Endothelial cell of umbilical vein (primary cell): ENCODE data around the gene COMMD9. TPM values are rescaled to one million over a fixed set of nuclear protein-coding genes. Genes with fewer than 3 reads are reported as not detected.

Source experiments
- BruUV-seq: library from RNA; stranded (reverse); fragments of 400-500 nt; replicated peaks from 2 replicates; lab custom pipeline; 2021; lab: Mats Ljungman, UMichigan
- CTCF ChIA-PET: fragments of 300-600, 350-600 bp; sonication (Branson Sonifier 250); formaldehyde crosslinking; loops from one replicate; lab custom pipeline; 2021; ENCODE audit warnings: antibody characterized with exemption, inconsistent platforms; lab: Charles Lee
- POLR2A ChIA-PET: fragments of 300-600, 350-600 bp; sonication (Branson Sonifier 250); formaldehyde crosslinking; loops from one replicate; lab custom pipeline; 2021; ENCODE audit warnings: antibody characterized with exemption, inconsistent platforms; lab: Charles Lee
- DNase-seq: peaks from one replicate; pipeline ENCODE4 v3.0.0-alpha.2; 2011; ENCODE audit warnings: low read depth, low spot score
- FAIRE-seq: peaks from 2 replicates; lab custom pipeline; 2011; peaks lifted over from hg19 to GRCh38; lab: Jason Lieb, UNC
- H2AFZ ChIP-seq: 2 replicates; pipeline ENCODE4 v1.6.0; 2012; ENCODE audit warnings: low read depth, low read length, control low read depth, inconsistent platforms
- H3K27ac ChIP-seq: 2 replicates; pipeline ENCODE4 v1.5.1; 2011; ENCODE audit warnings: low read depth, mild to moderate bottlenecking, control low read depth, low read length, moderate library complexity; ENCODE audit not compliant: insufficient read depth
- H3K27me3 ChIP-seq, 2 experiments: 2 replicates each; pipeline versions ENCODE4 v1.6.0 to v1.6.1; 2011; ENCODE audit warnings: low read length in 2 of 2, mixed read lengths in 1 of 2; ENCODE audit not compliant: control insufficient read depth in 2 of 2, insufficient read depth in 2 of 2
- H3K36me3 ChIP-seq, 2 experiments: 2 replicates in 1 of 2; 3 replicates in 1 of 2; pipeline ENCODE4 v1.5.1; 2011; ENCODE audit warnings: low read length in 2 of 2, mild to moderate bottlenecking in 1 of 2, moderate library complexity in 1 of 2; ENCODE audit not compliant: control insufficient read depth in 2 of 2, insufficient read depth in 2 of 2; ENCODE audit errors: extremely low read depth in 1 of 2
- H3K4me1 ChIP-seq: 3 replicates; pipeline ENCODE4 v1.5.1; 2011; ENCODE audit warnings: mild to moderate bottlenecking, low read length; ENCODE audit not compliant: control insufficient read depth, insufficient read depth; ENCODE audit errors: extremely low read depth
- H3K4me2 ChIP-seq: 2 replicates; pipeline ENCODE4 v1.6.1; 2011; ENCODE audit warnings: low read length, control low read depth, mixed read lengths; ENCODE audit not compliant: insufficient read depth
- H3K4me3 ChIP-seq, 3 experiments: fragments of 200-600 bp in 1 of 3; sonication (generic), shearing (Covaris generic) in 1 of 3; replicated peaks in 1 of 3; 2 replicates each; pipeline ENCODE4 v1.5.1; 2011 to 2016; ENCODE audit warnings: control low read depth in 3 of 3, low read length in 3 of 3, mild to moderate bottlenecking in 2 of 3, inconsistent platforms in 1 of 3, low read depth in 1 of 3, moderate library complexity in 1 of 3; ENCODE audit not compliant: insufficient read depth in 1 of 3
- H3K79me2 ChIP-seq: 2 replicates; pipeline ENCODE4 v1.6.0; 2012; ENCODE audit warnings: low read length, inconsistent platforms; ENCODE audit not compliant: control insufficient read depth, insufficient read depth
- H3K9ac ChIP-seq: replicated peaks from 2 replicates; pipeline ENCODE3; 2011; ENCODE audit warnings: low read length, control low read depth; ENCODE audit not compliant: insufficient read depth; ENCODE audit errors: extremely low read depth
- H3K9me1 ChIP-seq: replicated peaks from 3 replicates; pipeline ENCODE4 v1.6.0; 2011; ENCODE audit warnings: mild to moderate bottlenecking, low read length; ENCODE audit not compliant: control insufficient read depth, insufficient read depth; ENCODE audit errors: extremely low read depth
- H3K9me3 ChIP-seq: replicated peaks from 2 replicates; pipeline ENCODE4 v1.5.1; 2012; ENCODE audit warnings: low read length, inconsistent platforms; ENCODE audit not compliant: control insufficient read depth, insufficient read depth
- H4K20me1 ChIP-seq: replicated peaks from 2 replicates; pipeline ENCODE3; 2011; ENCODE audit warnings: mild to moderate bottlenecking, low read length; ENCODE audit not compliant: control insufficient read depth, insufficient read depth; ENCODE audit errors: extremely low read depth
- EZH2 ChIP-seq: IDR thresholded peaks from 2 replicates; pipeline ENCODE4 v1.6.1; 2012; ENCODE audit warnings: borderline replicate concordance, low read depth, mild to moderate bottlenecking, moderate library complexity, low read length, inconsistent platforms; ENCODE audit not compliant: severe bottlenecking
- FOS ChIP-seq: IDR thresholded peaks from 2 replicates; pipeline ENCODE4 v1.6.1; 2011; ENCODE audit warnings: mild to moderate bottlenecking, low read length, moderate library complexity, borderline replicate concordance; ENCODE audit not compliant: insufficient read depth
- GATA2 ChIP-seq: IDR thresholded peaks from 2 replicates; pipeline ENCODE4 v1.7.0; 2011; ENCODE audit warnings: low read depth, mild to moderate bottlenecking, moderate library complexity, mixed read lengths, low read length; ENCODE audit not compliant: insufficient read length, insufficient read depth
- JUN ChIP-seq: IDR thresholded peaks from 2 replicates; pipeline ENCODE4 v1.6.1; 2011; ENCODE audit warnings: borderline replicate concordance, low read depth; ENCODE audit not compliant: insufficient read length, insufficient read depth
- MYC ChIP-seq: IDR thresholded peaks from one replicate; pipeline ENCODE4 v1.6.1; 2011; ENCODE audit warnings: mild to moderate bottlenecking, low read depth, low read length
- POLR2A ChIP-seq: IDR thresholded peaks from 2 replicates; pipeline ENCODE4 v1.6.1; 2012; ENCODE audit warnings: low read depth, mild to moderate bottlenecking, control low read depth, low read length
- POLR2AphosphoS5 ChIP-seq: IDR thresholded peaks from 2 replicates; pipeline ENCODE4 v1.6.1; 2012; ENCODE audit warnings: low read depth, mild to moderate bottlenecking, control low read depth, low read length, moderate library complexity; ENCODE audit not compliant: insufficient read depth
- dilution Hi-C: fragments of 300-500 bp; cut with MboI; formaldehyde crosslinking; loops from one replicate; pipeline ENCODE4 v1.15.0; 2019; ENCODE audit warnings: low sequenced_read_pairs; ENCODE audit not compliant: extremely low pct_ligation_motif_present
- intact Hi-C: fragments of 100-400 bp; cut with micrococcal nuclease; formaldehyde crosslinking; loops from one replicate; pipeline ENCODE4 v1.10.0; 2022
- polyA plus RNA-seq, 4 experiments: library from polyadenylated mRNA; depleted of rRNA in 3 of 4; stranded (reverse) in 3 of 4; unstranded in 1 of 4; fragments of >200 nt; gene quantifications; 2 replicates each; pipeline versions ENCODE4 v1.2.1 to v1.2.3, GENCODE V29; 2011 to 2012; ENCODE audit warnings: missing spikeins in 1 of 4
- total RNA-seq: library from RNA; stranded (reverse); gene quantifications from 2 replicates; pipeline ENCODE4 v1.2.3, GENCODE V29; 2021
- TF ChIP-seq, protein P1 (sequence below), 2 donors: IDR thresholded peaks; 1 replicate in 1 of 2; 2 replicates in 1 of 2; pipeline ENCODE4 v1.5.1; 2011; ENCODE audit warnings: low read length in 2 of 2, mild to moderate bottlenecking in 2 of 2, moderate library complexity in 2 of 2, control low read depth in 1 of 2, inconsistent platforms in 1 of 2, low read depth in 1 of 2; ENCODE audit not compliant: insufficient read depth in 1 of 2; ENCODE audit errors: extremely low read depth in 1 of 2
- TF ChIP-seq, protein P2 (sequence below): IDR thresholded peaks from 2 replicates; pipeline ENCODE4 v1.6.1; 2011; ENCODE audit not compliant: insufficient read depth, insufficient read length

COMMD9 gene
- total and polyA plus RNA-seq, 2 donors (not counting 3 experiments of a cell fraction or from before 2014, with no cell fraction given), result 65.1 to 78.9 TPM

DNA sequence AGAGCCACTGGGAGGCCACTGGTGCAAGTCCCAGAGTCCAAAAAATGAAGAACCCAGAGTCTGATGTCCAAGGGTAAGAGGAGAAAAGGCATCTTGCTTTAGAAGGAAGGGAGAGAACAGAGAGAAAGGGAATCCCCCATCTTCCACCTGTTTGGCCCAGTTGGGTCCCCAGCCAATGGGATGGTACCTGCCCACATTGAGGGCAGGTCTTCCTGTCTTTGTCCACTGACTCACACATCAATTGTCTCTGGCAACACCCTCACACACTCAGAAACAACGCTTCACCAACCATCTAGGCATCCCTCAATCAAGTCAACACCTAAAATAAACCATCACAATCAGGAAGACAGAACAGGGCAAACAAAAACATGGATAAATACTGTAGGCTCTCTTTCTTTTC lies 6.3 kb downstream of the COMMD9 start:
- BruUV-seq, result no TSS peak
- no peak for DNase-seq
- dilution Hi-C loops (no loop called here), intact Hi-C loops (no loop called here)
- H3K4me2 ChIP-seq, result no peak overlapping the region
- H3K9me1 ChIP-seq, result no peaks in the 10 kb centered on the region
- no peak for TF ChIP-seq GATA2
- no peak for TF ChIP-seq POLR2A
- no peak for TF ChIP-seq JUN
- CTCF ChIA-PET, result interaction anchor here (1.6 kb wide), 1 partner anchor 196 kb away, joined by 6 read pairs; no protein-coding TSS in a partner anchor
- no peaks in the 10 kb centered on the region for H3K9me3 ChIP-seq
- no peak overlapping the region for H3K27ac ChIP-seq
- H3K4me3 ChIP-seq, result no peak overlapping the region
- H3K36me3 ChIP-seq, result peaks cover 0 to 3% of the 10 kb centered on the region in 2 experiments
- H4K20me1 ChIP-seq, result no peaks in the 10 kb centered on the region
- no peak overlapping the region for H2AFZ ChIP-seq
- POLR2A ChIA-PET, result no interaction called here
- H3K27me3 ChIP-seq, result no peaks in the 10 kb centered on the region
- no peaks in the 10 kb centered on the region for H3K4me1 ChIP-seq
- no peak for FAIRE-seq
- no peaks in the 10 kb centered on the region for H3K79me2 ChIP-seq
- no peak overlapping the region for H3K9ac ChIP-seq

DNA sequence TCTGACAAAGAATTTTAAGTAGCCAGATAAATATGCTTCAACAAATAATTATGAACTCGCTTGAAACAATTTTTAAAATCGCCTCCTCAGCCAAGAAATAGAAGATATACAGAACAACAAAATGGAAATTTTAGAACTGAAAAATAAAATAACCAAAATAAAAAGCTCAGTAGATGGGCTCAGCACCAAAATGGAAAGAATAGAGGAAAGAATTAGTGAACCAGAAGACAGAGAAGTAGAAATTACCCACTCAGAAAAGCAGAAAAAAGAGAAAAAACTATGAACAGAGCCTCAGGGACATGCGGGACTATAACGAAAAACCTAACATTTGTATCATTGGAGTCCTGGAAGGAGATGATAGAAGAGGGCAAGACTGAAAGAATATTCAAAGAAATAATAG lies 7.4 kb downstream of the COMMD9 start:
- CTCF ChIA-PET, result interaction anchor here (1.6 to 2.8 kb wide), 3 partner anchors 9 to 211 kb away, joined by 6 to 14 read pairs (median 7); no protein-coding TSS in a partner anchor
- no TSS peak for BruUV-seq
- H3K4me1 ChIP-seq, result no peaks in the 10 kb centered on the region
- no peak for FAIRE-seq
- dilution Hi-C loops (no loop called here), intact Hi-C loops (no loop called here)
- H3K4me2 ChIP-seq, result no peak overlapping the region
- DNase-seq, result no peak
- no peak overlapping the region for H2AFZ ChIP-seq
- no peaks in the 10 kb centered on the region for H4K20me1 ChIP-seq
- H3K9me1 ChIP-seq, result no peaks in the 10 kb centered on the region
- no peaks in the 10 kb centered on the region for H3K79me2 ChIP-seq
- no peak for TF ChIP-seq POLR2A
- TF ChIP-seq EZH2, result no peak
- TF ChIP-seq, protein P1, sequence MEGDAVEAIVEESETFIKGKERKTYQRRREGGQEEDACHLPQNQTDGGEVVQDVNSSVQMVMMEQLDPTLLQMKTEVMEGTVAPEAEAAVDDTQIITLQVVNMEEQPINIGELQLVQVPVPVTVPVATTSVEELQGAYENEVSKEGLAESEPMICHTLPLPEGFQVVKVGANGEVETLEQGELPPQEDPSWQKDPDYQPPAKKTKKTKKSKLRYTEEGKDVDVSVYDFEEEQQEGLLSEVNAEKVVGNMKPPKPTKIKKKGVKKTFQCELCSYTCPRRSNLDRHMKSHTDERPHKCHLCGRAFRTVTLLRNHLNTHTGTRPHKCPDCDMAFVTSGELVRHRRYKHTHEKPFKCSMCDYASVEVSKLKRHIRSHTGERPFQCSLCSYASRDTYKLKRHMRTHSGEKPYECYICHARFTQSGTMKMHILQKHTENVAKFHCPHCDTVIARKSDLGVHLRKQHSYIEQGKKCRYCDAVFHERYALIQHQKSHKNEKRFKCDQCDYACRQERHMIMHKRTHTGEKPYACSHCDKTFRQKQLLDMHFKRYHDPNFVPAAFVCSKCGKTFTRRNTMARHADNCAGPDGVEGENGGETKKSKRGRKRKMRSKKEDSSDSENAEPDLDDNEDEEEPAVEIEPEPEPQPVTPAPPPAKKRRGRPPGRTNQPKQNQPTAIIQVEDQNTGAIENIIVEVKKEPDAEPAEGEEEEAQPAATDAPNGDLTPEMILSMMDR (IDR thresholded peaks at IDR 0.05; ENCODE audit: extremely low read depth in 1 of 2, insufficient read depth in 1 of 2, low read depth in 1 of 2, low read length in 2 of 2), result no peak
- no peak for TF ChIP-seq GATA2
- TF ChIP-seq FOS, result no peak
- TF ChIP-seq, protein P2, sequence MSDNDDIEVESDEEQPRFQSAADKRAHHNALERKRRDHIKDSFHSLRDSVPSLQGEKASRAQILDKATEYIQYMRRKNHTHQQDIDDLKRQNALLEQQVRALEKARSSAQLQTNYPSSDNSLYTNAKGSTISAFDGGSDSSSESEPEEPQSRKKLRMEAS, result no peak
- no peak for TF ChIP-seq POLR2AphosphoS5
- TF ChIP-seq JUN, result no peak
- TF ChIP-seq MYC, result no peak
- H3K36me3 ChIP-seq, result peaks cover 0 to 3% of the 10 kb centered on the region in 2 experiments
- H3K9ac ChIP-seq, result no peak overlapping the region
- no peak overlapping the region for H3K27ac ChIP-seq
- no peaks in the 10 kb centered on the region for H3K9me3 ChIP-seq
- no peaks in the 10 kb centered on the region for H3K27me3 ChIP-seq
- POLR2A ChIA-PET, result interaction anchor here (0.6 kb wide), 1 partner anchor 460 kb away, joined by 3 read pairs; no protein-coding TSS in a partner anchor
- no peak overlapping the region for H3K4me3 ChIP-seq
